ENCODE results near the gene ZNF664.
"Not testable (repeated sequence)": the region's sequence is repeated elsewhere in the genome, so short reads cannot be mapped to it uniquely, and the experiment has no call there.

DNA sequence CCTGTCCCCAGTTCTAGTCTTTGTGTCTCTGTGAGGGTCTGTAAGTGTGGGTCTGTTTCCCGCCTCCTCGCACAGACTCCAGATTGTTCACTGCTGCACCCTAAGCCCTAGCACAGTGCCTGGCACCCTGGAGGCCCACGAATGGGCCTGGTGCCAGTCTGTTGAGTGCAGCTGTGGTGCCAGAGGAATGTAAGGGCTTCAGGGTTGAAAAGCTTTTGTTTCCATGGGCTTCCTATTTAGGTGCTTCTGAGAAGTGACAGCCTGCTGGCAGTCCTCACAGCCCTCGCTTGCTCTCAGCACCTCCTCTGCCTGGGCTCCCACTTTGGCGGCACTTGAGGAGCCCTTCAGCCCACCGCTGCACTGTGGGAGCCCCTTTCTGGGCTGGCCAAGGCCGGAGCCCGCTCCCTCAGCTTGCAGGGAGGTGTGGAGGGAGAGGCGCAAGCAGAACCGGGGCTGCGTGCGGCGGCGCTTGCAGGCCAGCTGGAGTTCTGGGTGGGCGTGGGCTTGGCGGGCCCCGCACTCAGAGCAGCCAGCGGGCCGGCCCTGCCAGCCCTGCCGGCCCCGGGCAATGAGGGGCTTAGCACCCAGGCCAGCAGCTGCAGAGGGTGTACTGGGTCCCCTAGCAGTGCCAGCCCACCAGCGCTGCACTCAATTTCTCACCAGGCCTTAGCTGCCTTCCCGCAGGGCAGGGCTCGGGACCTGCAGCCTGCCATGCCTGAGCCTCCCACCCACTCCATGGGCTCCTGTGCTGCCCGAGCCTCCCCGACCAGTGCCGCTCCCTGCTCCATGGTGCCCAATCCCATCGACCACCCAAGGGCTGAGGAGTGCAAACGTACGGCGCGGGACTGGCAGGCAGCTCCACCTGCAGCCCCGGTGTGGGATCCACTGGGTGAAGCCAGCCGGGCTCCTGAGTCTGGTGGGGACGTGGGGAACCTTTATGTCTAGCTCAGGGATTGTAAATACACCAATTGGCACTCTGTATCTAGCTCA is 26.2 kb upstream of the ZNF664 start:
- not testable (repeated sequence) for TF ChIP-seq POLR2A (IDR thresholded peaks at IDR 0.05; ENCODE audit: control extremely low read depth in 1 of 2, low read depth in 2 of 2, low read length in 2 of 2); POLR2AphosphoS5 (IDR thresholded peaks at IDR 0.05; ENCODE audit: low read depth, low read length); SIX5 (IDR thresholded peaks at IDR 0.05; ENCODE audit: low read depth, low read length); TAF1 (IDR thresholded peaks at IDR 0.05; ENCODE audit: low read depth, low read length); CTCF (IDR thresholded peaks at IDR 0.05; ENCODE audit: control extremely low read depth in 1 of 3, insufficient read depth in 1 of 3, low read depth in 1 of 3, low read length in 3 of 3); KDM5A (IDR thresholded peaks at IDR 0.05; ENCODE audit: low read length)
